ENCODE measurements around the gene PARD6G.
"Not testable (repeated sequence)": the region's sequence is repeated elsewhere in the genome, so short reads cannot be mapped to it uniquely, and the experiment has no call there.

The PARD6G gene

DNA sequence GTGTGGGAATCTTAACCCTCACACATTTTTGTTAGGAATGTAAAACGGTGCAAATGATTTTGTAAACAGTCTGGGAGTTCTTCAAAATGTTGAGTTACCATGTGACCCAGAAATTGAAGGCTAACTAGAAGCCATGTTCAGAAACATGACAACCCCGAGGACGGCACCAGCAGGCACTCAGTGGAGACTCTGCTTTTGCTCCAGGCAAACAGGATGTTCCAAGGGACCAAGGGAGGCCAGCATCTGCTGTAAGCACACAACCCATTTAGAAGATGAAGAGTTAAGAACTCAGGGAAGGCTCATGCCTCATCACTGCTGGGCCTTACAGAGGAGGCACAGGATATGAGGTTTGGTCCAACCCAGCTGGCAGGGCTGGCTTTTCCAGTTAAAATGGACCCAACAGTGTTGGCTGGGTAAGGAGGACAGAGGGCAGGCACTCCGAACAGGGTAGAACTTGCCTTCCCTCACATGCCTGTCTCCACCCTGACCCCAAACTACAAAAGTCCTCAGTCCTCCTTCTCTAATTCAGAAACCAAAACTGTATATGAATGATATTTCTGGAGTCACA, 23.6 kb downstream of the PARD6G start:
- no peak for DNase-seq
- in situ Hi-C loops (cut with HindIII; ENCODE audit: low pct_ligation_motif_present, low pct_unique_long_range_greater_than_20kb, low sequenced_read_pairs), result no loop called here

DNA sequence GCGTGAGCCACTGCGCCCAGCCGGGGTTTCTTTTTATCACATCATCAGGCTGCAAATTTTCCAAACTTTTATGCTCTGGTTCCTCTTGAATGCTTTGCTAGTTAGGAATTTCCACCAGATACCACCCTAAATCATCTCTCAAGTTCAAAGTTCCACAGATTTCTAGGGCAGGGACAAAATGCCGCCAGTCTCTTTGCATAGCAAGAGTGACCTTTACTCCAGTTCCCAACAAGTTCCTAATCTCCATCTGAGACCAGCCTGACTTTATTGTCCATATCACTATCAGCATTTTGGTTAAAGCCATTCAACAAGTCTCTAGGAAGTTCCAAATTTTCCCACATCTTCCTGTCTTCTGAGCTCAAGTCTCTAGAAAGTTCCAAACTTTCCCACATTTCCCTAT, 27.8 kb downstream of the PARD6G start:
- in situ Hi-C loops (cut with HindIII; ENCODE audit: low pct_ligation_motif_present, low pct_unique_long_range_greater_than_20kb, low sequenced_read_pairs); DNase-seq: not testable (repeated sequence)

DNA sequence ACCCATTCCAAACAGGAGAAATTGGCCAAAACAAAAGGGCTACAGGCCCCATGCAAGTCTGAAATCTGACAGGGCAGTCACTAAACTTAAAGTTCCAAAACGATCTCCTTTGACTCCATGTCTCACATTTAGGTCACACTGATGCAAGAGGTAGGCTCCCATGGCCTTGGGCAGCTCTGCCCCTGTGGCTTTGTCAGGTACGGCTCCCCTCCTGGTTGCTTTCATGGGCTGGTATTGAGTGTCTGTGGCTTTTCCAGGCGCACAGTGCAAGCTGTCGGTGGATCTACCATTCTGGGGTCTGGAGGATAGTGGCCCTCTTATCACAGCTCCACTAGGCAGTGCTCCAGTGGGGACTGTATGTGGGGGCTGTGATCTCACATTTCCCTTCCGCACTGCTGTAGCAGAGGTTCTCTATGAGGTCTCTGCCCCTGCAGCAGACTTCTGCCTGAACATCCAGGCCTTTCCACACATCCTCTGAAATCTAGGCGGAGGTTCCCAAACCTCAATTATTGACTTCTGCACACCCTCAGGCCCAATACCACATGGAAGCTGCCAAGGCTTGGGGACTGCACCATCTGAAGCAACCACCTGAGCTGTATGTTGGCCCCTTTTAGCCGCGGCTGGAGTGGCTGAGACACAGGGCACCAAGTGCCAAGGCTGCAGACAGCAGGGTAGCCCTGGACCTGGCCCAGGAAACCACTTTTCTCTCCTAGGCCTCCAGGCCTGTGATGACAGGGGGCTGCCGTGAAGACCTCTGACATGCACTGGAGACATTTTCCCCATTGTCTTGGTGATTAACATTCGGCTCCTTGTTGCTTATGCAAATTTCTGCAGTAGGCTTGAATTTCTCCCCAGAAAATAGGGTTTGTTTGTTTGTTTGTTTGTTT, 28.7 kb downstream of the PARD6G start:
- no peak for DNase-seq

DNA sequence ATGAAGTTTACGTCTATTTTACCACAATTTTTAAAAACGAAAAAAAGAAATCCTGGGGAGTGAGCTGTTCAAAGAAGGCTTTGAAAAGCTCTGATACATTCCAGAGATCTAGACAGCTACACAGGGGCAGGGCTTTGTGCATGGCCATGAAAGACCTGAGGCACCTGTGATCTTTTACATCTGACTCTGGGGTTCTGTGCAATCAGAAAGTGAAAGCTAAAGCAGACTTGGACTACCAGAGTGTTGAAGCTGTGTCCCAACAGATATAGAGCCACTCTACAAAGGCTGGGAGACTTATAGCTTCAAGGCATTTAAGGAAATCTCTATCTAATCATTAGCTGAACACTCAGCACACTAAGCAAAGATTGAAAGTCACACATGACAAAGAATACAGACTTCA, 34.1 kb downstream of the PARD6G start:
- peak; percentile 37 for DNase-seq
- in situ Hi-C loops (cut with HindIII; ENCODE audit: low pct_ligation_motif_present, low pct_unique_long_range_greater_than_20kb, low sequenced_read_pairs), result no loop called here

More for the DNA sequence above, 28.7 kb downstream of the PARD6G start:
- in situ Hi-C loops (cut with HindIII; ENCODE audit: low pct_ligation_motif_present, low pct_unique_long_range_greater_than_20kb, low sequenced_read_pairs), result no loop called here

DNA sequence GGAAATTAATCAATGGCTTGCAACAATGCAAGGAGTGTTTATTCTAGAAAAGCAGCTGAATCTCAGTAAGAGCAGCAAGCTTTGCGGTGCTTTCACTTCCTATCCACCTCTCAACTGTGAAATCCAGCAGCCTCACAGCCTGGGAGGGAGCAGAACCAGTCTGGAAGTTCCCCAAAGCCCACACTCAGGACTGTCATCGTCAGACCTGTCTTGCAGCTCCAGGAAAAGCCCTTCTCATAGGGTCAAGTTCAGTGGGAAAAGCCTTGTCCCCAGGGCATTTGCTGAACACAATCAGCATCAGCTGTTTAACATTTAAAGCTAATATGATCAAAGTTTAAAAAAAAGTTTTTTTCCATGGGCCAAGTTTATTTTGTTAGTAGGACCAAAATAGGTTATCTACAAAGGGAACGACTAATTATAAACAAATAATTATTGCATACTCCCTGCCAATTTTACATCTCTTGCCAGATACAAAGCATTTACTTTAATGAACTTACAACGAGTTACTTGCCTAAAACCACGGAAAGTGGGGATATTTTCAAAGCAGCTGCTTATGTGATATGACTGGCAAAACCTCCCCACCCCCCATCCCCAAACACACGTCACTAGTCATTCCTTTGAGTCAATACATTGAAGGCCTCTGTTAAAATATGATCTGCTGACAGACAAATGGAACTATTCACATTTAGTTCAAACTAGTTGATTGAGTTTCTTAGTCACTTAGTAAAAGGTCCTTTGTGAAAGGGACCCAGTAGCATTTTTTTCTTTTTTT, 36.8 kb downstream of the PARD6G start:
- DNase-seq, result no peak
- in situ Hi-C loops (cut with HindIII; ENCODE audit: low pct_ligation_motif_present, low pct_unique_long_range_greater_than_20kb, low sequenced_read_pairs), result no loop called here

DNA sequence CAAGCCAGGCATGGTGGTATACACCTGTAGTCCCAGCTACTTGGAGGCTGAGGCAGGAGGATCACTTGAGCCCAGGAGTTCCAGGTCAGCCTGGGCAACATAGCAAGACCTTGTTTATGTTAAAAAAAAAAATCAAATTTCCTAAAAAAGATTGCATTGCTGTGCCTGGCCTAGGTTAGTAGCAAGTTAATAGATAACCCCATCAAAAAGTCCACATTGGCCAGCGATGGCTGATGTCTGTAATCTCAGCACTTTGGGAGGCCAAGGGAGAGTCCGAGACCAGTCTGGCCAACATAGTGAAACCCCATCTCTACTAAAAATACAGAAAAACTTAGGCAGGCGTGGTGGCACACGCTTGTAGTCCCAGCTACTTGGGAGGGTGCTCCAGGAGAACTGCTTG, 38.7 kb downstream of the PARD6G start:
- DNase-seq, result no peak
- in situ Hi-C loops (cut with HindIII; ENCODE audit: low pct_ligation_motif_present, low pct_unique_long_range_greater_than_20kb, low sequenced_read_pairs), result no loop called here

DNA sequence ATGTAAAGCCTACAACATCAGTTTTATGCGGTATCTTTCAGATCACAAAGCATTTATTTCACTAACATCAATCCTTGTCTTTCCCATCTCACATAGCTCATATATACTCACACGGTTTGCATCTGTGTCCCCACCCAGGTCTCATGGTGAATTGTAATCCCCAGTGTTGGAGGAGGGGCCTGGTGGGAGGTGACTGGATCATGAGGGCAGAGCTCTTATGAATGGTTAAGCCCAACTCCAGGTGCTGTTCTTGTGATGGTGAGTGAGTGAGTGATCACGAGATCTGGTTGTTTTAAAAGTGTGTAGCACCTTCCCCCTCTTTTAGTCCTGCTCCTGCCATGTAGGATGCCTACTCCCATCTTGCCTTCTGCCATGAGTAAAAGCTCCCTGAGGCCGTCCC, 42.0 kb downstream of the PARD6G start:
- in situ Hi-C loops (cut with HindIII; ENCODE audit: low pct_ligation_motif_present, low pct_unique_long_range_greater_than_20kb, low sequenced_read_pairs), result no loop called here
- no peak for DNase-seq

DNA sequence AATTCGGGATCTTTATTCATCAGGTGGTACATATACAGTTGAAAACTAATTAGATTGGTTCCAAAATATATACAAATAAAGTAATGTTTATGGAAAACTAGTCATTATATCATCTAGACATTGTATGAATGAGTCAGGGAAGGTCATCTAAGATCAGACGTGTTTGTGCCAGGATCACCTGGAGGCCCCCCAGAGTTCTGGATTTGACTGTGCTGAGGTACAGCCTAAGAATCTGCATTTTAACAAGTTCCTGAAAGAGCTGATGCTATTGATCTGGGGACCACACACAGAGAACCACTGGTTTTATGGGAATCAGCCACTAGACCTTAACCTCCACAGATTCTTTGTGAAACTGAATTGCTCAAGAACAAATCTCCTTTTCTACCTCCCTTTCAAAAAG, 43.2 kb downstream of the PARD6G start:
- in situ Hi-C loops (cut with HindIII; ENCODE audit: low pct_ligation_motif_present, low pct_unique_long_range_greater_than_20kb, low sequenced_read_pairs), result no loop called here
- DNase-seq, result no peak

DNA sequence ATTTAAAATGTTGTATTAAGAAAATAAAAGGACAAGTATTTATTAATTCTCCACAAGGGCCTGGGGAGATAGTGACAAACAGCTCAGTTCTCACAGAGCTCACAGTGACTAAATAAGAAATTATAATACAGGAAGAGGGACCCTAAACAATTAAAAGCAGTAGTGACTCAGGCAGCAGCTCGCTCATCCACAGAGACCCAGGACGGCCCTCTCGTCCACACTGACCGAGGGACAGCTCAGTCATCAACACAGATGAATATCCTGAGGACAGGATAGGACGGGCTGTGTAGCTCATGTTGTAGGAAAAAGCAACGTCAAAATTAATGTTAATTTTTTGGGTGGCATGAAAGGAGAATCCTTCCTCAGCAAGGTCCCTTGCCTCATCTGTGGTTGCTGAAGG, 44.1 kb downstream of the PARD6G start:
- no peak for DNase-seq

DNA sequence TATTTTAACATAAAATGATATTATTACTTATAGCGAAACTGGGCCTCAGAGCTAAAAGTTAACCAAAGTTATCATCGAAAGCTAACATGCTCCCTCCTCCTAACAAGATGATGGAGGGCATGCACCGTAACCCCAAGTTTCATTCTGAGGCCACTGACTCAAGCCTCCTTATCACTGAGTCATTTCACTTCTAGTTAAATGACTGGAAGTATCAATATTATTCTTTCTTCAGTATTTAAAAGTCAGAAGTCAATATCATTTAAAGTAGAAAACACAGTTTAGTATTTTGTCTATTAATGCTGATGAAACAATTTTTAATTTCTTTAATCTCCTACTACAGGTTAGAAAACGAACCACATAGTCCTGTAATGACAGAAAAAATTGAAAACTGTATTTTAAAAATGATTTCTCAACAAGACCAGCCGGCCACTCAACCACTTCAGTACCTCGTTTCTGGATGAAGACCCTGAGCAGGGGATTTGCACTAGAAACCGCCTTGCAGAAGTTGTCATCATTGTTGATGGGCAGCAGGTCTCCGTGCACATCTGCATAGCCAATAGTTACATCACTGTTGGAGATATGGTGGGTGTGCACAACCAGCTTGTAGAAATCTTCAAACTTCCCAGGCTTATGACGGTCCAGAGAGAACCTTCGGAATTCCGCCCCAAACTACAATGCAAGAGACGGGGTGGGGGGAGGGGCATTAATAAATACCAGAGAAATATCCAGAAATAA, 44.9 kb downstream of the PARD6G start:
- DNase-seq, result no peak
- in situ Hi-C loops (cut with HindIII; ENCODE audit: low pct_ligation_motif_present, low pct_unique_long_range_greater_than_20kb, low sequenced_read_pairs), result no loop called here

More for the DNA sequence above, 44.1 kb downstream of the PARD6G start:
- in situ Hi-C loops (cut with HindIII; ENCODE audit: low pct_ligation_motif_present, low pct_unique_long_range_greater_than_20kb, low sequenced_read_pairs), result no loop called here

DNA sequence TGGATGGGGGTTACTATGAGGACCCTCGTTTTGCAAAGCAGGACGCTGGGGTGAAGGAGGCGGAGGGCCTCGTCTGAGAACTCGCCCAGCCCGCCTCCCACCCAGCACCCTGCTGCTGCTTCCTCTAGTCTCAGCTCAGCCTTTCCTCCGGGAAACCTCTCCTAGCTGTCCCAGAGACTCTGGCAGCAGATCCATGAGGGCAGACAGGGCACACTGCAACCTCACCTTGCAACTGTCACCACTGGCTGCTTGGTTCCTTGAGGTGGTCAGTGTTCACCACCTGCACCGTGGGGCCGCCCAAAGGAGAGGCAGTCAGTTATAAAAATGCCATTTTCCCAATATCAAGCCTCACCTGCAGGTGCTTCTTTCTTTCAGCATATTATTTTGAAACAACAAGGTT, 45.6 kb downstream of the PARD6G start:
- in situ Hi-C loops (cut with HindIII; ENCODE audit: low pct_ligation_motif_present, low pct_unique_long_range_greater_than_20kb, low sequenced_read_pairs), result no loop called here
- DNase-seq, result no peak

DNA sequence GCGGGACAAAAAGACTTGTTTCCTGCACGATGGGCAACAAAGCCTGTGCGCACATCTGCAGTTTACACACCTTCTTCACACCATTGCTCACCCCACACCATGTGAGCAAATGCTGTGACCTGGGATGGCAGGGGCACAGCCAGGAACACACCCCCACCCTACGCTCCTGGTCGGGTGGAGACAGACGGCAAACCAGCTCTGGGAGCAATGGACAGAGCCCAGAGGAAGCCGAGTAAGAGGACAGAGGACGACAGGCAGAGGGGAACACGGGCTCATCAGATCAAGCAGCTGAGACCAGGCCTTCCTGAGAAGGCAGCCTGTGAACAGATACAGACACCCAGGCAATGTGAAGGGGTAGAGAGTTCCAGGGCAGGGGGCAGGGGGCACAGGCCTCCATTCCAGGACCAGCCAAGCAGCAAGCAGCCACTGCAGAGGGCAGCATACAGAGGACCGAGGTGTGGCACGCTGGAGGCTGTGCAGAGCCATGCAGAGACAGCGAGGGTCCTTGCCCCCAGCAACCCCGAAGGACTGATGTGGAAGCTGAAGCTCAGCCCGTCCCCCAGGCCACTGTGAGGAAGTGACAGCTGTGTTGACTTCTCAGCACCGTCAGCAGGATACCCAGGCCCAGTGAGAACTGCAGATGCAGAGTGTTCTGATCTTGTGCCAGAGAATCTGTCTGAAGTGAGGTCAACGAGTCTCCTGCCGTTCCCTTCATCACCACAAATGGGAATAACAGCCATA, 46.2 kb downstream of the PARD6G start:
- no peak for DNase-seq
- in situ Hi-C loops (cut with HindIII; ENCODE audit: low pct_ligation_motif_present, low pct_unique_long_range_greater_than_20kb, low sequenced_read_pairs), result no loop called here

DNA sequence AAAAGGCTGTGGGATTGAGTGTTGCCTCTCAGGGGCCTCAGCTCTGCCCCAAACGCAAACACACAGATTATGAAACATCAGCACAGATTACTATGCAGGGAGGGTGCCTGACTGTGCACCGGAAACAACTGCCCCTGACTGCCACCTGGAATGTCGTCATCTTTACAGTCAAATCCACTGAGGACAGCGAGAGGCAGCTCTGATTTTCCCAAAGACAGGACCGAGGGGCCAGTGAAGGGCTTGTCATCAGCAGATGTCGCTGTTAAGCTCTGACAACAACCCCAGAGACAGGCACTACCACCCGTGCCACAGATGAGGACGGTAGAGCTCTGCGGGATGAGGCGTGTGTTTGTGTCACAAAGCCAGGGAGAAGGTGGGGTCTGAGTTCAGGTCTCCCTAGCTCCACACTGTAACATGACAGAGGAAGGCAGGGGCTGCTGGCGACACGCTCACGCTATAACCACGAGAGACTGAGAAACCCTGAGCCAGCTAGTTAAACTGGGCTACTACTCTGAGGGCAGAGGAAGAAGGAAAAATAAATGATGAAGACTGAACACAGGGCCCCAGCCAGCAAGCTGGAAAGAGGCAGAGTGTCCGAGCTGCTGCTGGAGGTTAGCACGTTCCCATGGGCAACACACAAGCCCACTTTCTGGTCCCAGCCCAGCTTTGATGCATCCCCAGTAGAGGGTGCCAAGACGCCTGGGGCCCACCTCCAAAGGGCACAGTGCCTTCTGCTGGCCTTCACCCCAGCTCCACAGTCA, 47.0 kb downstream of the PARD6G start:
- DNase-seq, result peak; percentile 42
- in situ Hi-C loops (cut with HindIII; ENCODE audit: low pct_ligation_motif_present, low pct_unique_long_range_greater_than_20kb, low sequenced_read_pairs), result no loop called here

DNA sequence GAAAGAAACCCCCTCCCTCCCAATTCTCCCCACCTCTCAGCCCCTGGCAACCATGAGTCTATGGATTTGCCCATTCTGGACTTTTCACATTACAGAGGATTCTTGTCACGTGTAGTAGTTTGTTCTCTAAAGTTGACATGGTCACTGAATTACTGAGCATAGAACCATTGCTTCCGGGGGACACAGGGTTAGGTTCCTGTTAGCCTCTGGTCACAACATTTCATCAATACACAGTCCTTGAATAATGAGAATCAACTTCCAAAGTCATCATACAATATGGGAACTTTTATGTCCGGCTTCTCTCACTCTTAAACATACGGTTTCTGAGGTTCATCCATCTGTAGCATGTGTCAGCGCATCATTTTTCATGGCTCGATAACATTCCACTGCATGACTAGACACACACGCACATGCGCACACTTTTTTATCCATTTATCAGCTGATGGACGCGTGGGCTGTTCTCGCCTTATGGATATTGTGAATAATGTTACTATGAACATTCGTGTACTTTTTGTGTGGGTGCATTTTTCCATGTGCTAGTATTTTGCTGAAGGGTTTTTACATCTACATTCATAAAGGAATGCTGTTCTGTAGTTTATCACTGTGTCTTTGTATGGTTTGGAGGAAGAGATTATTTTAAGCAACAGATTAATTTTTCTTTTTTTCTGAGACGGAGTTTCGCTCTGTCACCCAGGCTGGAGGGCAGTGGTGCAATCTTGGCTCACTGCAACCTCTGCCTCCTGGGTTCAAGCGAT, 48.1 kb downstream of the PARD6G start:
- in situ Hi-C loops (cut with HindIII; ENCODE audit: low pct_ligation_motif_present, low pct_unique_long_range_greater_than_20kb, low sequenced_read_pairs), result no loop called here
- DNase-seq, result no peak

DNA sequence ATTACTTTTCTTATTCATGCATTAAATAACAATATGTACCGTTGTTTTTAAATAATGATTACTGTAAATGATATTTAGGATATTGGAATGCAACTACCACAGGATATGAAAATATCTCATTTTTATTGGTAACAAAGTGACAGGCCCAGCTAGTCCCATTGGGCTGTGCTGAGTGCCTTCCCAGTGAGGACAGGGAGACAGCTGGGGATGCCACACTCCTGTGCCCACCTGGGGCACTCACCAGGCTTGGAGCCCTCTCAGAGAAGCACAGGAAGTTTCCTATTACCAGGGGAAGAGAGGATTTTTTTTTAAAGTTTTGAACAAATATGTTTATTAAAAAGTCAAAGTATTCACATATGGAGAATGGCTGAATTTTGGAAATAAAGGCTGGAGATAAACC, 48.9 kb downstream of the PARD6G start:
- in situ Hi-C loops (cut with HindIII; ENCODE audit: low pct_ligation_motif_present, low pct_unique_long_range_greater_than_20kb, low sequenced_read_pairs), result no loop called here
- DNase-seq, result no peak

DNA sequence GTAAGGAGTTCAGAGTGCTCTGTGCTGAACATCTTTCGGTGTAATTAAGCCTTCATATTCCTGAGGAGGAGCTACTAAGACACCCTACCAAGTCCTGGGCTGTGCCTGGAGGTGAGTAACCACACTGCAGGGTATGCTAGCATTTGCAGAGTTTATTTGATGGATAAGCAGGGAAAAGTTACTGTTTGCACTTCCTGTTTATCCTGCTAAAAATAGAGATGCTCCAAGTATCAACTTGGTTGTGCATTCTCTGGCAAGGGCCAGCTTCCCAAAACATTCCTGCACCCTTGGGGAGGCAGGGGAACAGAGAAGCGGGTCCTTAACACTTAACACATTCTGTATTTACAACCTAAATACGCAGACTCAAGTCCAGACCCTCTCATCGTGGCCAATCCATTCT, 49.8 kb downstream of the PARD6G start:
- no peak for DNase-seq
- in situ Hi-C loops (cut with HindIII; ENCODE audit: low pct_ligation_motif_present, low pct_unique_long_range_greater_than_20kb, low sequenced_read_pairs), result no loop called here

Measured in ACHN (cell line).